ENCODE results near the gene R3HDM1. TPM values are rescaled to one million over a fixed set of nuclear protein-coding genes. Genes with fewer than 3 reads are reported as not detected.

R3HDM1 gene
- total RNA-seq, 1 donor from 2014 or later: 12.5 TPM

DNA sequence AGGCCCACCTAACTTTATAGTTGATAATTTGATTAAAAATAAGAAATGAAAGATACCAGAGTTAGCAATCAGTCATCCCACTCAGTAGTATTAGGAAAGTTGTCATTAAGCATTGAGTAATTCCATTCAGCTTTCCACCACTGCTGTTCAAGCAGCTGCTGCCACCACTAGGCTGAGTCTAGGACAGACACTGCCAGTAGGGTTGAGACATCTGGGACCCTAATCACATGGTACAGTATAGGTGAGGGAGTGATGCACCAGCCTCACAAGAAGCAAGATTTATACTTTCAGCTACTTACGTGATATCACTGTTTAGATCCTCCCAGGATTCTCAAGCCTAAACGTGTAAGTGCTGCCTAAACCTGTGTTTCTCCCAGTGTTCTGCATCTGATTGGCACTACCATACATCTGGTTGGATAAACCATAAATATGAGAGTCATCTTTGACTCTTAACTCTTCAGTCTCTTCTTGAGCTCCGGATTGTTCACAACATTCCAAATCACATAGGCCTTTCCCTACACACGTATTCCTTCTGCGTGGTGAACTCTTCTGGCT lies 213.6 kb downstream of the R3HDM1 start:
- intact Hi-C loops (cut with DNase I): no loop called here
- ATAC-seq (no peak), DNase-seq (ENCODE audit: missing footprints) (no peak)

DNA sequence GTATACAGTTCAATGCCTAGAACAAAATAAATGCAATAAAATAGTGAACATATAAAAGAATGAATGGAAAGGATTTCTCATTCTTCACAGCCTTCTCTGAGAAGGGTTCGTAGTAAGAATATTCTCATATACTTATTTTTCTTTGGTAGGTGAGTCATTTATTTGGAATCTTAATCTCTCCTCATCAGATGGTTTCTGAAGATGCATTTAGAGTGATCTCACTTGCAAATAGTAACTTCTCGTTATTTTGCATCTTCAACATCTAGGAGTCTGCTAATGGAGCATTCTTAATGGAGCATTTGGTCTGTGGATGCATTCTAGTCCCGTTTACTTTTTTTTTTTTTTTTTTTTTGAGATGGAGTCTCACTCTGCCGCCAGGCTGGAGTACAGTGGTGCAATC lies 214.3 kb downstream of the R3HDM1 start:
- DNase-seq (ENCODE audit: missing footprints): no peak
- no peak for ATAC-seq
- intact Hi-C loops (cut with DNase I): no loop called here

- intact Hi-C loops (cut with DNase I): no loop called here
- DNase-seq (ENCODE audit: missing footprints): no peak
- ATAC-seq: no peak
These were observed 224.3 kb downstream of the R3HDM1 start for GRCh38 chr2:135755573-135755972.

- intact Hi-C loops (cut with DNase I): no loop called here
- DNase-seq (ENCODE audit: missing footprints): no peak
- no peak for ATAC-seq
These were observed 225.4 kb downstream of the R3HDM1 start for GRCh38 chr2:135756692-135757091.

DNA sequence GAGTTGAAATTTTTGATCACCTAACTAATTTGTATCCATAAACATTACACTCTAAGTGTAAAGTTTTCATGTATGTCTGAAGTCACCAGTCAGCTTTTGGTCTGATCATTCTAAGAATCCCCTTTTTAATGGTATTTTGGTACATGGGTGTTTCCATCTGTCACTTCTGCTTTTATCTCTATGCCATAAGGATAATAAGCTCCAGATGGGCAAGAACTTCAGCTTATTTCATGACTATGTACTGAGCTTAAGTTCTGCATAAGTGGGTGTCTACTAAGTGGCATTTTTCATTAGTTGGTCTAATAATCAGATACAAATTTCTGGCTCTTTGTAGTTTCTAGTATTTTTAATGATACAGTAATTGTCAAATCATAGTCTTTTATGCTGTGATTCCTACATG lies 230.7 kb downstream of the R3HDM1 start:
- ATAC-seq: no peak
- no peak for DNase-seq (ENCODE audit: missing footprints)
- intact Hi-C loops (cut with DNase I): no loop called here

GRCh38 chr2:135762530-135762929 lies 231.2 kb downstream of the R3HDM1 start:
- intact Hi-C loops (cut with DNase I): no loop called here
- ATAC-seq: no peak
- no peak for DNase-seq (ENCODE audit: missing footprints)

- ATAC-seq (no peak), DNase-seq (ENCODE audit: missing footprints) (no peak)
- intact Hi-C loops (cut with DNase I): no loop called here
These were observed 237.6 kb downstream of the R3HDM1 start for GRCh38 chr2:135768863-135769262.

GRCh38 chr2:135773319-135773718 lies 242.0 kb downstream of the R3HDM1 start:
- intact Hi-C loops (cut with DNase I): no loop called here

GRCh38 chr2:135773917-135774316 lies 242.6 kb downstream of the R3HDM1 start:
- intact Hi-C loops (cut with DNase I): no loop called here

More at GRCh38 chr2:135773319-135773718, 242.0 kb downstream of the R3HDM1 start:
- DNase-seq (ENCODE audit: missing footprints) (no peak), ATAC-seq (no peak)

More at GRCh38 chr2:135773917-135774316, 242.6 kb downstream of the R3HDM1 start:
- no peak for DNase-seq (ENCODE audit: missing footprints)
- no peak for ATAC-seq

Small RNAs within 50 kb of the gene (microRNA-seq; reads per million reads assigned to microRNA genes)
- gene MIR128-1: 60.0 reads per million, percentile 46 among the genes with 10 or more reads in this experiment

Other genes starting within 250 kb of the R3HDM1 start
- gene ZRANB3, start 266 bp upstream of the R3HDM1 start, total RNA-seq: 3.1 TPM
- gene UBXN4, start 210.4 kb downstream of the R3HDM1 start, total RNA-seq: 54.9 TPM

All from Right ventricle myocardium inferior (tissue), 1 donor.